ENCODE data around the gene POU3F1. TPM values are rescaled to one million over a fixed set of nuclear protein-coding genes. Genes with fewer than 3 reads are reported as not detected.

POU3F1 gene
- polyA plus RNA-seq (2014; cell fraction: cytosol; rRNA removed): 0.96 and 1.3 TPM in 2 replicates
- polyA plus RNA-seq (2014; cell fraction: nucleus; rRNA removed): 0.52 and 0.62 TPM in 2 replicates

GRCh38 chr1:38046333-38046883, at the start of gene POU3F1:
Gene POU3F1, minus strand, starts transcription at chr1:38046793. Its CDS starts 50 bp downstream, at chr1:38046743.
- DNase-seq (ENCODE audit: low spot score): no peak

GRCh38 chr1:38095454-38095931, 48.9 kb upstream of the POU3F1 start:
- no peak for DNase-seq (ENCODE audit: low spot score)

GRCh38 chr1:38094711-38095290, 48.2 kb upstream of the POU3F1 start:
- DNase-seq (ENCODE audit: low spot score): no peak

GRCh38 chr1:38093569-38094520, 47.3 kb upstream of the POU3F1 start:
- DNase-seq (ENCODE audit: low spot score): no peak

GRCh38 chr1:38092256-38092655, 45.7 kb upstream of the POU3F1 start:
- no peak for DNase-seq (ENCODE audit: low spot score)

GRCh38 chr1:38090796-38091195, 44.2 kb upstream of the POU3F1 start:
- no peak for DNase-seq (ENCODE audit: low spot score)

- DNase-seq (ENCODE audit: low spot score): no peak
These were observed 43.2 kb upstream of the POU3F1 start for GRCh38 chr1:38089712-38090360.

- no peak for DNase-seq (ENCODE audit: low spot score)
These were observed 42.2 kb upstream of the POU3F1 start for GRCh38 chr1:38088791-38089190.

GRCh38 chr1:38088366-38088765, 41.8 kb upstream of the POU3F1 start:
- peak; percentile 21 for DNase-seq (ENCODE audit: low spot score)

- no peak for DNase-seq (ENCODE audit: low spot score)
These were observed 41.1 kb upstream of the POU3F1 start for GRCh38 chr1:38087676-38088075.

GRCh38 chr1:38085666-38086330, 39.2 kb upstream of the POU3F1 start:
- no peak for DNase-seq (ENCODE audit: low spot score)

GRCh38 chr1:38084700-38085099, 38.1 kb upstream of the POU3F1 start:
- DNase-seq (ENCODE audit: low spot score): no peak

GRCh38 chr1:38084113-38084512, 37.5 kb upstream of the POU3F1 start:
- no peak for DNase-seq (ENCODE audit: low spot score)

- peak; percentile 17 for DNase-seq (ENCODE audit: low spot score)
These were observed 36.9 kb upstream of the POU3F1 start for GRCh38 chr1:38083541-38083940.

GRCh38 chr1:38082769-38083263, 36.2 kb upstream of the POU3F1 start:
- no peak for DNase-seq (ENCODE audit: low spot score)

- DNase-seq (ENCODE audit: low spot score): no peak
These were observed 32.4 kb upstream of the POU3F1 start for GRCh38 chr1:38079019-38079418.

GRCh38 chr1:38077523-38078147, 31.0 kb upstream of the POU3F1 start:
- no peak for DNase-seq (ENCODE audit: low spot score)

- peak; percentile 21 for DNase-seq (ENCODE audit: low spot score)
These were observed 29.9 kb upstream of the POU3F1 start for GRCh38 chr1:38076455-38076854.

- no peak for DNase-seq (ENCODE audit: low spot score)
These were observed 29.4 kb upstream of the POU3F1 start for GRCh38 chr1:38076038-38076437.

- DNase-seq (ENCODE audit: low spot score): no peak
These were observed 28.6 kb upstream of the POU3F1 start for GRCh38 chr1:38075191-38075590.

- DNase-seq (ENCODE audit: low spot score): no peak
These were observed 27.7 kb upstream of the POU3F1 start for GRCh38 chr1:38074302-38074677.
